ENCODE results near the gene TUBAL3. TPM values are rescaled to one million over a fixed set of nuclear protein-coding genes. Genes with fewer than 3 reads are reported as not detected.

Gene TUBAL3
- polyA plus RNA-seq, 1 of the 3 experiments (the other 2 are of a cell fraction), result not detected

DNA sequence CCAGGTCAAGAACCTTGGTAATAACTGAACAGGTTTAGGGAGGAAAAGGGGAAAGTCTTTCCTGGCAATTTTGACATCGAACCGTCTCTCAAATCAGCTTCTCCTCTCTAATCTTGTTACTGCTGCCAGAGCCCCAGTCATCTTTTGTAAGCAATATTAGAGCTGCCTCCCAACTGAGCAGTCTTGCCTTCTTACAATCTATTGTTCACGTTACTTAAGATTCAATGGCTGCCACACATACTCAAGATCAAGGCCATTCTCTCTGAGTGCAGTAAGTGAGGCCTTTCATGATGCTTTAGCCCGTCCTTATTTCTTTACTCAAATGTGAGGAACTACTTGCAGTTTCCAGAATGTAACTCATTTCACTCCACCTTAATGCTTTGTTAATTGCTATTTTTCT lies 20.1 kb upstream of the TUBAL3 start:
- Histone ChIP-seq H3K27me3 (ENCODE audit: insufficient read depth) (no peaks in the 10 kb centered on the region), H3K9ac (no peak overlapping the region), H2AFZ (ENCODE audit: low read depth) (no peak overlapping the region), H3K4me3 (ENCODE audit: low read depth in 2 of 2, low read length in 1 of 2) (no peak overlapping the region), H3K9me3 (0 out of 2 replicates have a peak, but pooled peaks cover 2% of the 10 kb centered on the region), H3K9me2 (no peaks in the 10 kb centered on the region; the same call in 1 of the 2 replicates), H3F3A (replicated peaks; ENCODE audit: insufficient read depth) (peaks cover 12% of the 10 kb centered on the region), H4K20me1 (ENCODE audit: insufficient read depth) (no peaks in the 10 kb centered on the region), H3K79me2 (ENCODE audit: insufficient read depth) (peaks cover 73% of the 10 kb centered on the region), H3K4me1 (ENCODE audit: control insufficient read depth in 1 of 2, insufficient read depth in 2 of 2, low read depth in 1 of 2, low read length in 1 of 2) (peaks cover 0 to 9% of the 10 kb centered on the region in 2 experiments; a peak in 2 of 4 replicates), H3K36me3 (replicated peaks in 1 of 2; ENCODE audit: control insufficient read depth in 1 of 2, insufficient read depth in 2 of 2, low read length in 1 of 2) (peaks cover 3 to 16% of the 10 kb centered on the region in 2 experiments), H3K27ac (ENCODE audit: low read depth in 2 of 2, low read length in 1 of 2) (no peak overlapping the region), H3K4me2 (no peak overlapping the region)
- TF ChIP-seq MXI1 (IDR thresholded peaks at IDR 0.05; ENCODE audit: low read depth, low read length) (no peak), GATA2 (CRISPR knock-in tag; IDR thresholded peaks at IDR 0.05) (no peak), RXRA (IDR thresholded peaks at IDR 0.05; ENCODE audit: borderline replicate concordance, low read depth) (no peak), TEAD4 (IDR thresholded peaks at IDR 0.05; ENCODE audit: borderline replicate concordance, insufficient read depth) (no peak)
- TF ChIP-seq, protein P1, sequence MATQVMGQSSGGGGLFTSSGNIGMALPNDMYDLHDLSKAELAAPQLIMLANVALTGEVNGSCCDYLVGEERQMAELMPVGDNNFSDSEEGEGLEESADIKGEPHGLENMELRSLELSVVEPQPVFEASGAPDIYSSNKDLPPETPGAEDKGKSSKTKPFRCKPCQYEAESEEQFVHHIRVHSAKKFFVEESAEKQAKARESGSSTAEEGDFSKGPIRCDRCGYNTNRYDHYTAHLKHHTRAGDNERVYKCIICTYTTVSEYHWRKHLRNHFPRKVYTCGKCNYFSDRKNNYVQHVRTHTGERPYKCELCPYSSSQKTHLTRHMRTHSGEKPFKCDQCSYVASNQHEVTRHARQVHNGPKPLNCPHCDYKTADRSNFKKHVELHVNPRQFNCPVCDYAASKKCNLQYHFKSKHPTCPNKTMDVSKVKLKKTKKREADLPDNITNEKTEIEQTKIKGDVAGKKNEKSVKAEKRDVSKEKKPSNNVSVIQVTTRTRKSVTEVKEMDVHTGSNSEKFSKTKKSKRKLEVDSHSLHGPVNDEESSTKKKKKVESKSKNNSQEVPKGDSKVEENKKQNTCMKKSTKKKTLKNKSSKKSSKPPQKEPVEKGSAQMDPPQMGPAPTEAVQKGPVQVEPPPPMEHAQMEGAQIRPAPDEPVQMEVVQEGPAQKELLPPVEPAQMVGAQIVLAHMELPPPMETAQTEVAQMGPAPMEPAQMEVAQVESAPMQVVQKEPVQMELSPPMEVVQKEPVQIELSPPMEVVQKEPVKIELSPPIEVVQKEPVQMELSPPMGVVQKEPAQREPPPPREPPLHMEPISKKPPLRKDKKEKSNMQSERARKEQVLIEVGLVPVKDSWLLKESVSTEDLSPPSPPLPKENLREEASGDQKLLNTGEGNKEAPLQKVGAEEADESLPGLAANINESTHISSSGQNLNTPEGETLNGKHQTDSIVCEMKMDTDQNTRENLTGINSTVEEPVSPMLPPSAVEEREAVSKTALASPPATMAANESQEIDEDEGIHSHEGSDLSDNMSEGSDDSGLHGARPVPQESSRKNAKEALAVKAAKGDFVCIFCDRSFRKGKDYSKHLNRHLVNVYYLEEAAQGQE (IDR thresholded peaks at IDR 0.05; ENCODE audit: low read depth, low read length), result no peak
- TF ChIP-seq, protein P2, sequence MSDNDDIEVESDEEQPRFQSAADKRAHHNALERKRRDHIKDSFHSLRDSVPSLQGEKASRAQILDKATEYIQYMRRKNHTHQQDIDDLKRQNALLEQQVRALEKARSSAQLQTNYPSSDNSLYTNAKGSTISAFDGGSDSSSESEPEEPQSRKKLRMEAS (IDR thresholded peaks at IDR 0.05; ENCODE audit: low read depth), result no peak
- DNase-seq, result no peak
- POLR2A ChIA-PET, result no interaction called here
- CTCF ChIA-PET, result interaction anchor here (0.7 to 4.8 kb wide), 8 partner anchors 8 to 610 kb away, joined by 3 to 25 read pairs (median 4); no protein-coding TSS in a partner anchor
- WGBS (ENCODE audit: low lambda C conversion rate), result 93% methylated on average over 3 of the region's 4 CpGs

DNA sequence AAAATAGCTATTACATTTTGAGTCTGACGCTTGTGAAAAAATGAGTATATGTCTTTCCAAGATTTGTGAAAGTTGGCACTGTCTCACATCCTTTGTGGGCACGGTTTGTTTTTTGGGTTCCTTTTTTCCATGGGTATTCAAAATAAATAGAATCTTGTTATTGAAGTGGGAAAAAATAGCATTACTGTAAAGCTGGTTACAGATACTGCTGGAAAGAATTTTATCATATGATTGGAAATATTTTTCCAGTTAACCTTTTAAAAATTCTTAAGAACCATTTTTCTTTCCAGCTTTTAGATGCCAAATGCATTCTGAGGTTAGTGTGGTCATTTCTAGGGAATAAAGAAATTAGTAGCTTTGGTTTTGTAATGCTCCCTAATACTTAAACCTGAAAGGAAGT lies 19.1 kb upstream of the TUBAL3 start:
- DNase-seq, result no peak
- Histone ChIP-seq H3K9me3 (peaks cover 8% of the 10 kb centered on the region), H3K27me3 (ENCODE audit: insufficient read depth) (no peaks in the 10 kb centered on the region), H3F3A (replicated peaks; ENCODE audit: insufficient read depth) (peaks cover 6% of the 10 kb centered on the region), H3K27ac (ENCODE audit: low read depth in 2 of 2, low read length in 1 of 2) (peak overlapping the region in 1 of 2 experiments; percentile 21; a peak in 1 of 4 replicates), H3K4me3 (ENCODE audit: low read depth in 2 of 2, low read length in 1 of 2) (no peak overlapping the region), H3K79me2 (ENCODE audit: insufficient read depth) (peaks cover 81% of the 10 kb centered on the region), H3K4me2 (no peak overlapping the region), H3K4me1 (ENCODE audit: control insufficient read depth in 1 of 2, insufficient read depth in 2 of 2, low read depth in 1 of 2, low read length in 1 of 2) (peaks cover 0 to 9% of the 10 kb centered on the region in 2 experiments; a peak in 2 of 4 replicates), H3K36me3 (replicated peaks in 1 of 2; ENCODE audit: control insufficient read depth in 1 of 2, insufficient read depth in 2 of 2, low read length in 1 of 2) (peaks cover 0 to 18% of the 10 kb centered on the region in 2 experiments), H4K20me1 (ENCODE audit: insufficient read depth) (no peaks in the 10 kb centered on the region), H3K9me2 (no peaks in the 10 kb centered on the region), H3K9ac (no peak overlapping the region), H2AFZ (ENCODE audit: low read depth) (no peak overlapping the region)
- TF ChIP-seq RFX5 (IDR thresholded peaks at IDR 0.05; ENCODE audit: low read length) (no peak), FOXM1 (IDR thresholded peaks at IDR 0.05; ENCODE audit: low read depth) (no peak), POLR2AphosphoS5 (IDR thresholded peaks at IDR 0.05; ENCODE audit: low read depth, low read length) (no peak)
- TF ChIP-seq, protein P3, sequence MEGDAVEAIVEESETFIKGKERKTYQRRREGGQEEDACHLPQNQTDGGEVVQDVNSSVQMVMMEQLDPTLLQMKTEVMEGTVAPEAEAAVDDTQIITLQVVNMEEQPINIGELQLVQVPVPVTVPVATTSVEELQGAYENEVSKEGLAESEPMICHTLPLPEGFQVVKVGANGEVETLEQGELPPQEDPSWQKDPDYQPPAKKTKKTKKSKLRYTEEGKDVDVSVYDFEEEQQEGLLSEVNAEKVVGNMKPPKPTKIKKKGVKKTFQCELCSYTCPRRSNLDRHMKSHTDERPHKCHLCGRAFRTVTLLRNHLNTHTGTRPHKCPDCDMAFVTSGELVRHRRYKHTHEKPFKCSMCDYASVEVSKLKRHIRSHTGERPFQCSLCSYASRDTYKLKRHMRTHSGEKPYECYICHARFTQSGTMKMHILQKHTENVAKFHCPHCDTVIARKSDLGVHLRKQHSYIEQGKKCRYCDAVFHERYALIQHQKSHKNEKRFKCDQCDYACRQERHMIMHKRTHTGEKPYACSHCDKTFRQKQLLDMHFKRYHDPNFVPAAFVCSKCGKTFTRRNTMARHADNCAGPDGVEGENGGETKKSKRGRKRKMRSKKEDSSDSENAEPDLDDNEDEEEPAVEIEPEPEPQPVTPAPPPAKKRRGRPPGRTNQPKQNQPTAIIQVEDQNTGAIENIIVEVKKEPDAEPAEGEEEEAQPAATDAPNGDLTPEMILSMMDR (IDR thresholded peaks at IDR 0.05), result no peak
- TF ChIP-seq, protein P4, sequence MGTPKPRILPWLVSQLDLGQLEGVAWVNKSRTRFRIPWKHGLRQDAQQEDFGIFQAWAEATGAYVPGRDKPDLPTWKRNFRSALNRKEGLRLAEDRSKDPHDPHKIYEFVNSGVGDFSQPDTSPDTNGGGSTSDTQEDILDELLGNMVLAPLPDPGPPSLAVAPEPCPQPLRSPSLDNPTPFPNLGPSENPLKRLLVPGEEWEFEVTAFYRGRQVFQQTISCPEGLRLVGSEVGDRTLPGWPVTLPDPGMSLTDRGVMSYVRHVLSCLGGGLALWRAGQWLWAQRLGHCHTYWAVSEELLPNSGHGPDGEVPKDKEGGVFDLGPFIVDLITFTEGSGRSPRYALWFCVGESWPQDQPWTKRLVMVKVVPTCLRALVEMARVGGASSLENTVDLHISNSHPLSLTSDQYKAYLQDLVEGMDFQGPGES (IDR thresholded peaks at IDR 0.05; ENCODE audit: low read depth, low read length), result no peak
- ChIA-PET CTCF (interaction anchor here (0.7 to 4.8 kb wide), 6 partner anchors 11 to 574 kb away, joined by 3 to 25 read pairs (median 4); partner anchors contain the start of gene NET1), POLR2A (no interaction called here)
- WGBS (ENCODE audit: low lambda C conversion rate), result 53% methylated on average over 2 of the region's 2 CpGs

Data from SK-N-SH (cell line).